IPS-18a (cell line): ENCODE measurements around the gene UBTF.

Source experiments
- H3K27ac ChIP-seq: one replicate; pipeline ENCODE4 v1.5.1; 2013; ENCODE audit warnings: low read length
- H3K27me3 ChIP-seq: one replicate; pipeline ENCODE4 v1.6.1; 2013; ENCODE audit warnings: mild to moderate bottlenecking, low read length; ENCODE audit not compliant: control insufficient read depth, insufficient read depth
- H3K36me3 ChIP-seq: one replicate; pipeline ENCODE4 v1.6.1; 2013; ENCODE audit warnings: low read depth, low read length; ENCODE audit not compliant: control insufficient read depth
- H3K4me1 ChIP-seq: one replicate; pipeline ENCODE4 v1.6.1; 2013; ENCODE audit warnings: low read depth, low read length; ENCODE audit not compliant: control insufficient read depth
- H3K4me3 ChIP-seq: one replicate; pipeline ENCODE4 v1.5.1; 2013; ENCODE audit warnings: low read length
- H3K9ac ChIP-seq: one replicate; pipeline ENCODE4 v1.6.1; 2013; ENCODE audit warnings: mild to moderate bottlenecking, low read length, moderate library complexity
- H3K9me3 ChIP-seq: one replicate; pipeline ENCODE4 v1.6.1; 2013; ENCODE audit warnings: low read depth, low read length; ENCODE audit not compliant: control insufficient read depth

The UBTF gene

DNA sequence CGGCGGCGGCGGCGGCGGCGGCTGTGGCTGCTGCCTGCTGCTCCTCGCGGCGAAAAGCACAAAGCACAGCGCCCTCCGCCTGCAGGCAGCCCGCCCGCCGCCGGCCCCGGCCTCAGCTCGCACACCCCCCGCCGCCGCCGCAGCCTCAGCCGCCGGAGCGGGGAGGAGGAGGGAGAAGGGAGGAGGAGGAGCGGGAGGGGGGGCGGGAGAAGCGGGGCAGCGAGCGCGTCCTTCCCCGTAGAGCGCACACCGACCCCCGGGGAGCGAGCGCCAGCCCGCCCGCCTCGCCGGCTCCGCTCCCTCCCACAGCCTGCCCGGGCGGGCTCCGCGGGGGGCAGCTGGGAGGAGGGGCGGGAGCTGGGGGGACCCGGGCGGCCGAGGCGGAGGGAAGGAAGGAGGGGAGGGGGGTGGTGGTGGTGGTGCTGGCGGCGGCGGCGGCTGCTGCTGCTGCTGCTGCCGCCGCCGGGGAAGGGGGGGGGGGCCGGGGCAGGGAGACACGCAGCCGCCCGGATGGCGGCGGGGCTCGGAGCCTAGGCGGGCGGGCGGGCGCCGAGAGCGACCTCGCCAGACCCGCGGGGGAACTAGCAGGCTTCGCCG, at the start of gene UBTF:
TSS of gene UBTF (minus strand) at position 60 of the 597 bp plus-strand sequence. CDS start 1,446 bp downstream, outside the sequence.
- peak within 1 kb of the TSS; percentile 84 for H3K27ac ChIP-seq
- peak within 1 kb of the TSS; percentile 85 for H3K4me3 ChIP-seq

GRCh38 chr17:44268709-44269534, 49.4 kb upstream of the UBTF start:
- Histone ChIP-seq H3K4me1 (no peaks in the 10 kb centered on the region), H3K27me3 (no peaks in the 10 kb centered on the region), H3K9ac (no peak overlapping the region), H3K4me3 (no peak overlapping the region), H3K36me3 (no peaks in the 10 kb centered on the region), H3K9me3 (no peaks in the 10 kb centered on the region), H3K27ac (no peak overlapping the region)

More for the DNA sequence above, at the start of gene UBTF:
- Histone ChIP-seq H3K27me3 (no peaks in the 10 kb centered on the region), H3K9me3 (no peaks in the 10 kb centered on the region), H3K4me1 (peaks cover 14% of the 10 kb centered on the region), H3K36me3 (peaks cover 24% of the 10 kb centered on the region), H3K9ac (peak within 1 kb of the TSS; percentile 93)

DNA sequence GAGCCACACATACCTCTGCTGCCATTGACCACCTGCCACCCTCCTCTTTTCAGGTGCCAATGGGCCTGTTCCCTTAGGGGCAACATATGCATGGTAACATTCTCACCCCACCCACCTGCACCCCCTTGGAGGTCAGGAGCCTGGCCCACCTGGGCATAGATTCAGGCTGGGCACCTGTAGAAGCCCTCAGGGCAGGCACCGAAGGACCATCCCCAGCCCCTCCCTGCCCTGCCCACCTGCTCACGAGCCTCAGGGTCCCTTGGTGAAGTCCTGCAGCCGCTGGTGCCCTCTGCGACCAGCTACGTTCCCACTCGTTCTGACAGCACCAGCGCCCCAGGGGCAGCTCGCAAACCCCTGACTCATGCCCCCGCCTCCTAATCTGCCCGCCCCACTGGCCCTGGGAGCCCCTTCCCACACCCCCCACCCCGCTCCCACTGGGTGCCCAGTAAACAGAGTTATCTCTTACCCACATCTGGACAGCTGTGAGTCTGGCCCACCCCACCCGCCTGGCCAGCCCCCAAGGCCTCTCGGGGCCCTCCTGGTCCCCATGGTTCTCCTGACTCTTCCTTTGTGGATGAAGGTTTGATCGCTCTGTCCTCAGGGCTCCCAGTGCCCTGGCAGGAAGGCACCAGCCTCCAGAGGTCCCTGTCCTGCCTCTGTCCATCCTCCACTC, 48.5 kb upstream of the UBTF start, which contains the start of gene SLC4A1:
TSS of gene SLC4A1 (minus strand) at position 318 of the 673 bp plus-strand sequence. CDS start 5,269 bp downstream, outside the sequence.
- no peak within 1 kb of the TSS for H3K4me3 ChIP-seq
- H3K27me3 ChIP-seq: no peaks in the 10 kb centered on the region
- no peak within 1 kb of the TSS for H3K27ac ChIP-seq
- no peaks in the 10 kb centered on the region for H3K36me3 ChIP-seq
- H3K9ac ChIP-seq: no peak within 1 kb of the TSS
- H3K9me3 ChIP-seq: no peaks in the 10 kb centered on the region
- H3K4me1 ChIP-seq: no peaks in the 10 kb centered on the region

GRCh38 chr17:44267165-44267455, 47.6 kb upstream of the UBTF start:
- Histone ChIP-seq H3K4me1 (no peaks in the 10 kb centered on the region), H3K9ac (no peak overlapping the region), H3K27ac (no peak overlapping the region), H3K36me3 (no peaks in the 10 kb centered on the region), H3K27me3 (no peaks in the 10 kb centered on the region), H3K9me3 (no peaks in the 10 kb centered on the region), H3K4me3 (no peak overlapping the region)

DNA sequence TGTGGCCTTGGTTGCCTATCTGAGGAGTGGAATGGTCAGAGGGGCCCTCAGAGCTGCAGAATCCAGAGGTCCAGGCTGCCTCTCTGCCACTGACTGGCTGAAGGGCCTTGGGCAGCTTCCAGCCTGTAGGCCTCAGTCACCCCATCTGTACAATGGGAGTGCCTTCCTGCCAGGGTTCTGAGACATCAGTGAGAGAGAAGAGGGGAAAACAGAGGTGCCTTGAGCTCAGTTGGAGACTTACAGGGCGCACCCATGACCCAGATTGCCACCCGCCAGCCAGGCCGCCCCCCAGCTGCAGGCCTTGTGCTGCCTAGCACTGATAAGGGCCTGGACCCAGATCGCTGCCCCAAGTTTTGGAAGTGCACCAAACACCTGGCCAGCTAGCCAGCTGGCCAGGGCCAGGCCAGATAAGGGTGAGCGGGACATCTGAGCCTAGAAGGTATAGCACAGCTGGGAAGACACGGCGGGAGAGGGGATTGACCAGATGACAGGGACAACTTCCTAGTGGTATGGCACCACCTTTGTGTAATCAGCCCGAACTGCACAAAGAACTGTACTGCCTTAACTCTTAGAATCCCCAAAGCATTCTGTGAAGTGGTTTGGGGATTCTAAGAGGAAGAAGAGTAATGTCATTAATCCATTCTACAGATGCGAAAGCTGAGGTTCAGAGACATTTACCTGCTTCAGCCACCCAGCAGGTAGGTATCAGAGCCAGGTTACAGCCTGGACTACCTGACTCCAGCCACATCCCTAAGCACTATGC, 47.1 kb upstream of the UBTF start:
- no peak overlapping the region for H3K4me3 ChIP-seq
- no peaks in the 10 kb centered on the region for H3K27me3 ChIP-seq
- no peaks in the 10 kb centered on the region for H3K9me3 ChIP-seq
- no peak overlapping the region for H3K27ac ChIP-seq
- H3K9ac ChIP-seq: no peak overlapping the region
- H3K36me3 ChIP-seq: no peaks in the 10 kb centered on the region
- H3K4me1 ChIP-seq: no peaks in the 10 kb centered on the region

DNA sequence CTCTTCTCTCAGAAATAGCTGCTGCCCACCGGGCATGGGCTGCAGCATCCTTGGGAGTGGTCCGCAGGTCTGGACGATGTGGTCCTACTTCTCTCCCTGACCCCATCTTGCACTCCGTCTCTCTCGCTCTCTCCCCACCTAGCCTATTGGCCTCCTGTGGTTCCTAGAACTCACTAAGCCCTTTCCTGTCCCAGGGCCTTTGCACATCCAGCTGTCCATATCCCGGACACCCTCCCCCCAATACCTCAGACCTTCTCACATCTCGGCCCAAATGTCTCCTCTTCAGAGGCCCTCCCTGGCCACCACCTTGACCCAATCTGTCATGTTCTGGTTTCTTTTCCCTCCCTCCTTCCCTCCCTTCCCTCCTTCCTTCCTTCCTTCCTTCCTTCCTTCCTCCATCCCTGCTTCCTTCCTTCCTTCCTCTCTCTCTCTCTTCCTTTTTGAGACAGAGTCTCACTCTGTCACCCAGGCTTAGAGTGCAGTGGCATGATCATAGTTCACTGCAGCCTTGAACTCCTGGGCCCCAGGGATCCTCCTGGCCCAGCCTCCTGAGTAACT, 43.9 kb upstream of the UBTF start:
- Histone ChIP-seq H3K9me3 (no peaks in the 10 kb centered on the region), H3K9ac (no peak overlapping the region), H3K4me3 (no peak overlapping the region), H3K27ac (no peak overlapping the region), H3K27me3 (no peaks in the 10 kb centered on the region), H3K36me3 (no peaks in the 10 kb centered on the region), H3K4me1 (no peaks in the 10 kb centered on the region)

DNA sequence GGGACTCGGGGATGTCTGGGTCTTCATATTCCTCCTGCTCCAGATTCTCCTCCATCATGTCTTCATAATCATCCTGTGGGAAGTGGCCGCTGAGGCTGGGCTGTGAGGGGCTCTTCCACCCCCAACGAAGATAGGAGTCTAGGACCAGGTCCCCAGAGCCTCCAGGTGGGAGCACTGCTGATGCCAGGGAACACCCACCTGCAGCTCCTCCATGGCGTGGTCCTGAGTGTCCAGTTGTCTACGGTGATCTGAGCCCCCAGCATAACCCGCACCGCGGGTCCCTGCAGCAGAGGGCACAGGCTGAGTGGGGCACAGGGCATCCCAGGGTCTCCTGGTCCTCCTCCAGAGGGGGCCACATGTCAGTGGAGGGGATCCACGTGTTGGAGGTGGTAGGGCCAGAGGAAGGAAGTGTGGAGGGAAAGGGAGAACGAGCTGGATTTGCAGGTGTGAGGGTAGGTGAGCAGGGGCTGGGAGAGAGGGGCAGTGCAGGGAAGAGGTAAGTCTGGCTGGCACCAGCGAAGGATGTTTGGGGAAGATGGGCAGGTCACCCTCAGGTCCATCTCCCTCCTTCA, 43.3 kb upstream of the UBTF start:
- Histone ChIP-seq H3K4me1 (no peaks in the 10 kb centered on the region), H3K4me3 (no peak overlapping the region), H3K36me3 (no peaks in the 10 kb centered on the region), H3K27ac (no peak overlapping the region), H3K9ac (no peak overlapping the region), H3K9me3 (no peaks in the 10 kb centered on the region), H3K27me3 (no peaks in the 10 kb centered on the region)

- Histone ChIP-seq H3K4me3 (no peak overlapping the region), H3K36me3 (no peaks in the 10 kb centered on the region), H3K4me1 (no peaks in the 10 kb centered on the region), H3K9ac (no peak overlapping the region), H3K9me3 (no peaks in the 10 kb centered on the region), H3K27me3 (no peaks in the 10 kb centered on the region), H3K27ac (no peak overlapping the region)
Observed at GRCh38 chr17:44260296-44260695, 40.8 kb upstream of the UBTF start.

- H3K9me3 ChIP-seq: no peaks in the 10 kb centered on the region
- H3K9ac ChIP-seq: no peak overlapping the region
- H3K27ac ChIP-seq: no peak overlapping the region
- no peak overlapping the region for H3K4me3 ChIP-seq
- H3K27me3 ChIP-seq: no peaks in the 10 kb centered on the region
- no peaks in the 10 kb centered on the region for H3K36me3 ChIP-seq
- no peaks in the 10 kb centered on the region for H3K4me1 ChIP-seq
Observed at GRCh38 chr17:44258811-44259351, 39.4 kb upstream of the UBTF start.

GRCh38 chr17:44257815-44258760, 38.6 kb upstream of the UBTF start:
- Histone ChIP-seq H3K27me3 (no peaks in the 10 kb centered on the region), H3K36me3 (no peaks in the 10 kb centered on the region), H3K27ac (no peak overlapping the region), H3K4me3 (no peak overlapping the region), H3K9ac (no peak overlapping the region), H3K9me3 (no peaks in the 10 kb centered on the region), H3K4me1 (no peaks in the 10 kb centered on the region)
